ENCODE results near the gene CYTH4. TPM values are rescaled to one million over a fixed set of nuclear protein-coding genes. Genes with fewer than 3 reads are reported as not detected.

CYTH4 gene
- total and polyA plus RNA-seq, 2 of the 8 experiments (the other 6 are each of a cell fraction or from before 2014, with no cell fraction given) = 0.09 TPM; not detected in 1

DNA sequence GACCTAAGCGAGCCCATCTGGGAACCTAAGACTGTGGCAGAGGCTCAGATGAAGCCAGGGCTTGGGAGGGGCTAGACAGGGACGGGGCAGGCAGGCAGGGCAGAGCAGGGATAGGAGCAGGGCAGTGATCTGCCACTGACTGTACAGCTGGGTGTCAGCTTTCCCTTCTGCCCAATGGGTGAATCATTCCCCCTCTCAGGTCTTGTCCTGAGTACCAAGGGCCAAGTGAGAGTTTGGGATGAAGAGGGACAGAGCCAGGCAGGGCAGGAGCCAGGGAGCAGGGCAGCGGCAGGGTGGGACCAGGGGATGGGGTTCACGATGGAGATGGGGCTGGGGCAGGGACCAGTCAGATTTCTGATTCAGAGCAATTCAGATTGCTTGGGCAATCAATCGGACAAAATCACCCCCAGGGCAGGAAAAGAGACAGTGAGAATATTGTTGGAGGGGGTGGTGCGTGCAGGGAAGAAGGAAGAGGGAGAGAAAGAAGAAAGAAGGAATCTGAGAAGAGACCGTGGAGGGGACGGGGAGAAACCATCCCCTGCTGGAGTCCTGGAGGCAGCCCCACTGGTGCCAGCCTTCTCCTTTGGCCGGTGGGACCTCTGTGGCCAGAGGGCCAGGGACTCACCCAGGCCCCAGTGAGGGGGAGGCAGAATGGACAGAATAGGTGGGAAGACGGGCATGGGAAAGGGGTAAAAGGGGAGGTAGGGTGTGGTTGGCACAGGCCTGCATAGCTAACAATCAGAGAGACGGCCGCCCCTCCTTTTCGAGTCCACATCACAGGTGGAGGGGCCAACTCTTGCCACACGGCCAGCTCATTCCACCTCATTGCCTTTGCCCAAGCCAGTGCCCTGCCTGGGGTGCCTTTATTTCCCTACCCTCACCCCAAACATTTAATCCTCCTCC, 47.2 kb downstream of the CYTH4 start (continued):
- TF ChIP-seq, protein P1, sequence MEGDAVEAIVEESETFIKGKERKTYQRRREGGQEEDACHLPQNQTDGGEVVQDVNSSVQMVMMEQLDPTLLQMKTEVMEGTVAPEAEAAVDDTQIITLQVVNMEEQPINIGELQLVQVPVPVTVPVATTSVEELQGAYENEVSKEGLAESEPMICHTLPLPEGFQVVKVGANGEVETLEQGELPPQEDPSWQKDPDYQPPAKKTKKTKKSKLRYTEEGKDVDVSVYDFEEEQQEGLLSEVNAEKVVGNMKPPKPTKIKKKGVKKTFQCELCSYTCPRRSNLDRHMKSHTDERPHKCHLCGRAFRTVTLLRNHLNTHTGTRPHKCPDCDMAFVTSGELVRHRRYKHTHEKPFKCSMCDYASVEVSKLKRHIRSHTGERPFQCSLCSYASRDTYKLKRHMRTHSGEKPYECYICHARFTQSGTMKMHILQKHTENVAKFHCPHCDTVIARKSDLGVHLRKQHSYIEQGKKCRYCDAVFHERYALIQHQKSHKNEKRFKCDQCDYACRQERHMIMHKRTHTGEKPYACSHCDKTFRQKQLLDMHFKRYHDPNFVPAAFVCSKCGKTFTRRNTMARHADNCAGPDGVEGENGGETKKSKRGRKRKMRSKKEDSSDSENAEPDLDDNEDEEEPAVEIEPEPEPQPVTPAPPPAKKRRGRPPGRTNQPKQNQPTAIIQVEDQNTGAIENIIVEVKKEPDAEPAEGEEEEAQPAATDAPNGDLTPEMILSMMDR (IDR thresholded peaks at IDR 0.05; ENCODE audit: control extremely low read depth in 1 of 3, insufficient read depth in 1 of 3, low read depth in 1 of 3, low read length in 3 of 3) = no peak

All from H1 (cell line).